Measurements from ENCODE around the gene LSM14A. TPM values are rescaled to one million over a fixed set of nuclear protein-coding genes. Genes with fewer than 3 reads are reported as not detected.

Gene LSM14A
- total and polyA plus RNA-seq, 9 of the 15 experiments (the other 6 are each of a cell fraction or from before 2014, with no cell fraction given) = 19.5 to 150 (median 95.1) TPM

DNA sequence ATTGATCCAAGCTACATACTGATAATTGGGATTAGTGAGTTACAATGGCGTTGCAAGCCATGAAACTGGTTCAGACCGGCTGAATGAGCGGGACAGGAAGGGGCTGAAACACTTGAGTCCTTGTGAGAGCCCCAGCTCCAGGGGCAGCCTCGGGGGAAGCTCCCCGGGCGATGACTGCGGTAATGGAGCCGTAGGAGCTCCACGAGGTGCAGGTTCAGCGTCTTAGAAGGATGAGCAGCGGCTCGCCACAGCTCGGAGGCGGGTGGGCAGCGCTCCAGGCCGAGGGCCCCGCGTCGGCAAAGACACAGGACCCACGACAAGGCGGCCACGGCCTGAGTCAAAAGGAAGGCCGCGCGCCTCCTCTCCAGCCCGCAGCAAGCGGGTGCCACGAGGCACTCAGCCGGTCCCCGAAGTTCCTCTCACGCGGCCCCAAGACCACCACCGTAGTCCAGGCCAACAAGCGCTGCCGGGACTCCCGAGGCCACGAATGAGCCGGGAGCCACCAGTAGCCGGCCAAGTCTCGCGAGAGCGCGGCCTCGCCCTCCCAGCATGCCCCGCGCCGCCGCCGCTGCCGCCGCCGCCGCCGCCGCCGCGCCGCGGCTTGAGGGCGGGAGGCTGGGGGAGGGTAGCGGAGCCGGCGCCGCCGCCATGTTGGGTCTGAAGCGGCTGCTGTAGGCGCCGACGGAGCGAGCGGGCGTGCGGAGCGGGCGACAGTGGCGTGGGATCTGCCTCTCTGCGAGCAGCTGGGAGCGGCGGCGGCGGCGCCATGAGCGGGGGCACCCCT, at the start of gene LSM14A (continued):
- TF ChIP-seq, protein P1, sequence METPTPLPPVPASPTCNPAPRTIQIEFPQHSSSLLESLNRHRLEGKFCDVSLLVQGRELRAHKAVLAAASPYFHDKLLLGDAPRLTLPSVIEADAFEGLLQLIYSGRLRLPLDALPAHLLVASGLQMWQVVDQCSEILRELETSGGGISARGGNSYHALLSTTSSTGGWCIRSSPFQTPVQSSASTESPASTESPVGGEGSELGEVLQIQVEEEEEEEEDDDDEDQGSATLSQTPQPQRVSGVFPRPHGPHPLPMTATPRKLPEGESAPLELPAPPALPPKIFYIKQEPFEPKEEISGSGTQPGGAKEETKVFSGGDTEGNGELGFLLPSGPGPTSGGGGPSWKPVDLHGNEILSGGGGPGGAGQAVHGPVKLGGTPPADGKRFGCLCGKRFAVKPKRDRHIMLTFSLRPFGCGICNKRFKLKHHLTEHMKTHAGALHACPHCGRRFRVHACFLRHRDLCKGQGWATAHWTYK (CRISPR knock-in tag; IDR thresholded peaks at IDR 0.05) = peak; percentile 92
- peak; percentile 64; the same call in 1 of the 2 replicates for TF ChIP-seq KLF13 (tag; IDR thresholded peaks at IDR 0.05; ENCODE audit: borderline replicate concordance, low read depth)
- peak; percentile 69; the same call in 1 of the 2 replicates for TF ChIP-seq NR1H2 (CRISPR knock-in tag; IDR thresholded peaks at IDR 0.05)
- peak; percentile 77; the same call in 1 of the 2 replicates for TF ChIP-seq ZBTB1 (CRISPR knock-in tag; IDR thresholded peaks at IDR 0.05; ENCODE audit: borderline replicate concordance, low read depth)
- no peak for TF ChIP-seq TARDBP (IDR thresholded peaks at IDR 0.05)
- TF ChIP-seq, protein P2, sequence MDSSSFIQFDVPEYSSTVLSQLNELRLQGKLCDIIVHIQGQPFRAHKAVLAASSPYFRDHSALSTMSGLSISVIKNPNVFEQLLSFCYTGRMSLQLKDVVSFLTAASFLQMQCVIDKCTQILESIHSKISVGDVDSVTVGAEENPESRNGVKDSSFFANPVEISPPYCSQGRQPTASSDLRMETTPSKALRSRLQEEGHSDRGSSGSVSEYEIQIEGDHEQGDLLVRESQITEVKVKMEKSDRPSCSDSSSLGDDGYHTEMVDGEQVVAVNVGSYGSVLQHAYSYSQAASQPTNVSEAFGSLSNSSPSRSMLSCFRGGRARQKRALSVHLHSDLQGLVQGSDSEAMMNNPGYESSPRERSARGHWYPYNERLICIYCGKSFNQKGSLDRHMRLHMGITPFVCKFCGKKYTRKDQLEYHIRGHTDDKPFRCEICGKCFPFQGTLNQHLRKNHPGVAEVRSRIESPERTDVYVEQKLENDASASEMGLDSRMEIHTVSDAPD (CRISPR knock-in tag; IDR thresholded peaks at IDR 0.05) = no peak
- TF ChIP-seq, protein P3, sequence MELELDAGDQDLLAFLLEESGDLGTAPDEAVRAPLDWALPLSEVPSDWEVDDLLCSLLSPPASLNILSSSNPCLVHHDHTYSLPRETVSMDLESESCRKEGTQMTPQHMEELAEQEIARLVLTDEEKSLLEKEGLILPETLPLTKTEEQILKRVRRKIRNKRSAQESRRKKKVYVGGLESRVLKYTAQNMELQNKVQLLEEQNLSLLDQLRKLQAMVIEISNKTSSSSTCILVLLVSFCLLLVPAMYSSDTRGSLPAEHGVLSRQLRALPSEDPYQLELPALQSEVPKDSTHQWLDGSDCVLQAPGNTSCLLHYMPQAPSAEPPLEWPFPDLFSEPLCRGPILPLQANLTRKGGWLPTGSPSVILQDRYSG (tag; conservative IDR thresholded peaks at IDR 0.05; ENCODE audit: low read depth) = peak; percentile 66; the same call in 1 of the 2 replicates
- TF ChIP-seq FOXK1 (CRISPR knock-in tag; IDR thresholded peaks at IDR 0.05; ENCODE audit: borderline replicate concordance) = peak; percentile 49; the same call in 1 of the 2 replicates
- TF ChIP-seq CTBP1 (IDR thresholded peaks at IDR 0.05; ENCODE audit: borderline replicate concordance) = peak; percentile 52; the same call in 1 of the 2 replicates
- TF ChIP-seq SP2 (IDR thresholded peaks at IDR 0.05; ENCODE audit: extremely low read depth, low read depth, low read length, poor library complexity, severe bottlenecking) = no peak
- peak; percentile 24; the same call in 1 of the 2 replicates for TF ChIP-seq HDAC2 (IDR thresholded peaks at IDR 0.05)
- TF ChIP-seq ZZZ3 (IDR thresholded peaks at IDR 0.05) = no peak
- TF ChIP-seq, protein P4, sequence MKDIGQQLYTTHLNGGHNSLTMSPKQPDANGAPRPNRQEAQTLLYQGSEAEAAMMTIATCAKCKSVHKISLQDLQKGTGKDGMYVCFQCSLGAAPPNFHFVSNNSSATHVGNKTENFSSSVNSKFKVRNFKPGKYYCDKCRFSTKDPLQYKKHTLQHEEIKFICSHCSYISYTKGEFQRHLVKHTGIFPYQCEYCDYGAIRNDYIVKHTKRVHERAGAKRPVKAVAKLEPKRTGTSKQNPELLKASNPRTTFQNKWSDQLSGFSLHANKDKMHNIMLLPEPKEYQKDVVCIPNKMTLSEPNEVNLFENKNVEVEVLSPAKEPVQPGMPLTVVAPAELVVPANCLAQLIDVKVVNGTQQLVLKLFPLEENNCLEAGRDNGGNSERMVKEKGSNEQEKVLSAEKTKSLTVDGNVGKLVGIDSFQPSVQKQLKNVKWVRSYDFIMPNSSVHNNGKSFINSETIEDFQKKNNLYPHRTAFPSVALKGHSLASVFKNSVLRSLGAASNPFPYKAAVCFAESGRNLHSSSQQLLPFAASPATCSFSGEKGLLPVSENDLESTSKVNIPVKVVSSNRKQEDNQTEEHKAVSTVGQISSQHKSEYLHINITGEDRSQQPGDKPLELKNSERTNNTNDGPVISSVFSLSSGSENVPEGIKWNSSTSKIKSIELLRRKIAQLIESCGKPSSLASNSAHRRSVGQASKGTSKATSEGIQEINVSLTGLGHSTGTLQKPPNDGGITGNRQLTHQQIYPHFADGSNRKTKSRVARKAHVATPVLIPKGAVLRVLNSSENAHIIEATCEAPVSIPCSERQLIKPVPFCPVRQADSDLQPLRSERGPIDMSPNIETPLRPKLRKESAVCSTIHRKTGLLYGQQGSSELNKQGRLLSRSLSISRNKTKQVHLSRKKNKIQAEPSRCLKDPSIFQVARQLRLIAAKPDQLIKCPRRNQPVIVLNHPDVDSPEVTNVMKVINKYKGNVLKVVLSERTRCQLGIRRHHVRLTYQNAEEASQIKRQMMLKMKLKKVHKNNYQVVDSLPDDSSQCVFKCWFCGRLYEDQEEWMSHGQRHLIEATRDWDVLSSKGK (CRISPR knock-in tag; IDR thresholded peaks at IDR 0.05) = no peak
- peak; percentile 27; the same call in 1 of the 2 replicates for TF ChIP-seq PHB (CRISPR knock-in tag; IDR thresholded peaks at IDR 0.05)
- no peak for TF ChIP-seq MYBL2 (IDR thresholded peaks at IDR 0.05; ENCODE audit: low read depth)
- TF ChIP-seq MYBL2 (CRISPR knock-in tag; IDR thresholded peaks at IDR 0.05; ENCODE audit: borderline replicate concordance) = no peak
- no peak for TF ChIP-seq HMG20A (CRISPR knock-in tag; conservative IDR thresholded peaks at IDR 0.05)
- TF ChIP-seq MEF2A (IDR thresholded peaks at IDR 0.05; ENCODE audit: control insufficient read depth, low read depth, low read length) = no peak
- TF ChIP-seq DIDO1 (tag; IDR thresholded peaks at IDR 0.05; ENCODE audit: low read depth) = no peak
- TF ChIP-seq IFI16 (CRISPR knock-in tag; IDR thresholded peaks at IDR 0.05) = no peak
- TF ChIP-seq WHSC1 (IDR thresholded peaks at IDR 0.05; ENCODE audit: low read length) = no peak

Measured in K562 (cell line).